BE2C (cell line): ENCODE results near the gene ZAR1L.

Experiments used
- DNase-seq: peaks from one replicate; pipeline ENCODE4 v3.0.0-alpha.2; 2020
- H3K27me3 ChIP-seq: fragments of 250-450 bp; sonication (Bioruptor Pico); 2 replicates; pipeline ENCODE4 v1.5.1; 2020; ENCODE audit warnings: mild to moderate bottlenecking
- H3K36me3 ChIP-seq: fragments of 250-450 bp; sonication (Bioruptor Pico); 2 replicates; pipeline ENCODE4 v1.5.1; 2020; ENCODE audit warnings: mild to moderate bottlenecking
- H3K4me1 ChIP-seq: fragments of 250-450 bp; sonication (Bioruptor Pico); 2 replicates; pipeline ENCODE4 v1.5.1; 2020
- H3K4me3 ChIP-seq: 2 replicates; pipeline ENCODE4 v1.5.1; 2011; ENCODE audit warnings: low read depth, low read length
- H3K9me3 ChIP-seq: fragments of 250-450 bp; sonication (Bioruptor Pico); 2 replicates; pipeline ENCODE4 v1.5.1; 2020
- TF ChIP-seq, protein P1 (sequence below): IDR thresholded peaks from 2 replicates; pipeline ENCODE4 v1.5.1; 2012; ENCODE audit warnings: mild to moderate bottlenecking, low read depth, low read length

ZAR1L gene

DNA sequence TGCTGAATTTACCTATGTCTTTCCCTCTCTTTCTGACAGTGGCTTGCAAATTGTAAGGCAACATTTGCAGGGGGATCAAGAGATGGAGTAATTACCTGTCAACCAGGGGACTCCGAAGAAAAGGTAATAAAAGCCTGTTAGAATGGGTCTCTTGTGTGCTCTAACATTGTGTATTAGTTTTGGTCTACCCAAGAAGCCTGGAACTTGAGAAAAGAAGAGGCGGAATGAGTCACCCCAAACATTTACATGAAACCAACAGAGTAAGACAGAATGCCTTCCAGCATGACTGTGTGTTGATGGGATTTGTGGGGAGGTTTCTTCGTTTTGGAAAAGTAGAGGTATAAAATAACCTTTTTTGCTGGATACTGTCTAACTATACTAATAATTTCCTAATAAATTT, 36.7 kb downstream of the ZAR1L start:
- no peaks in the 10 kb centered on the region for H3K27me3 ChIP-seq
- no peaks in the 10 kb centered on the region for H3K4me1 ChIP-seq
- H3K4me3 ChIP-seq = no peak overlapping the region
- no peaks in the 10 kb centered on the region for H3K9me3 ChIP-seq
- peaks cover 12% of the 10 kb centered on the region; the same call in 1 of the 2 replicates for H3K36me3 ChIP-seq
- no peak for DNase-seq
- TF ChIP-seq, protein P1, sequence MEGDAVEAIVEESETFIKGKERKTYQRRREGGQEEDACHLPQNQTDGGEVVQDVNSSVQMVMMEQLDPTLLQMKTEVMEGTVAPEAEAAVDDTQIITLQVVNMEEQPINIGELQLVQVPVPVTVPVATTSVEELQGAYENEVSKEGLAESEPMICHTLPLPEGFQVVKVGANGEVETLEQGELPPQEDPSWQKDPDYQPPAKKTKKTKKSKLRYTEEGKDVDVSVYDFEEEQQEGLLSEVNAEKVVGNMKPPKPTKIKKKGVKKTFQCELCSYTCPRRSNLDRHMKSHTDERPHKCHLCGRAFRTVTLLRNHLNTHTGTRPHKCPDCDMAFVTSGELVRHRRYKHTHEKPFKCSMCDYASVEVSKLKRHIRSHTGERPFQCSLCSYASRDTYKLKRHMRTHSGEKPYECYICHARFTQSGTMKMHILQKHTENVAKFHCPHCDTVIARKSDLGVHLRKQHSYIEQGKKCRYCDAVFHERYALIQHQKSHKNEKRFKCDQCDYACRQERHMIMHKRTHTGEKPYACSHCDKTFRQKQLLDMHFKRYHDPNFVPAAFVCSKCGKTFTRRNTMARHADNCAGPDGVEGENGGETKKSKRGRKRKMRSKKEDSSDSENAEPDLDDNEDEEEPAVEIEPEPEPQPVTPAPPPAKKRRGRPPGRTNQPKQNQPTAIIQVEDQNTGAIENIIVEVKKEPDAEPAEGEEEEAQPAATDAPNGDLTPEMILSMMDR = no peak

DNA sequence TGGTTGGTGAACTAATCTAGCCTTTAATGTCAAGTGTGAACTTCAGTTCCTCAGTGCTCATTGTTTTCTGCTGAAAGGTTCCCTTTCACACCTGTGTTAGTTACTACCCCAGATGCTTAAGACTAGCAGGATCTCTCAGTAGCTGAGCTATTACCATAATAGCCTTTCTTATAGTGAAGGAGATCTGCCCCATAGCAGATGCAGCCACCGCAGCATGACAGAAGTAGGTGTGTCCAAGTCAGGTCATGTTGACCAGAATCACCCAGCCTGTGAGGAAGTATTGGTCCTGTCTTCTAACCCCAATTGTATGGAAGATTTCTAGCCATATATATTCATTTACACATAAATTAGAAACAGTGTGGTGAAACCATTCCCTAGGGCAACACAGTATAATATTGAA, 37.3 kb downstream of the ZAR1L start:
- no peak for DNase-seq
- Histone ChIP-seq H3K4me1 (no peaks in the 10 kb centered on the region), H3K9me3 (no peaks in the 10 kb centered on the region), H3K36me3 (peaks cover 12% of the 10 kb centered on the region; the same call in 1 of the 2 replicates), H3K4me3 (no peak overlapping the region), H3K27me3 (no peaks in the 10 kb centered on the region)
- TF ChIP-seq, protein P1 = no peak

DNA sequence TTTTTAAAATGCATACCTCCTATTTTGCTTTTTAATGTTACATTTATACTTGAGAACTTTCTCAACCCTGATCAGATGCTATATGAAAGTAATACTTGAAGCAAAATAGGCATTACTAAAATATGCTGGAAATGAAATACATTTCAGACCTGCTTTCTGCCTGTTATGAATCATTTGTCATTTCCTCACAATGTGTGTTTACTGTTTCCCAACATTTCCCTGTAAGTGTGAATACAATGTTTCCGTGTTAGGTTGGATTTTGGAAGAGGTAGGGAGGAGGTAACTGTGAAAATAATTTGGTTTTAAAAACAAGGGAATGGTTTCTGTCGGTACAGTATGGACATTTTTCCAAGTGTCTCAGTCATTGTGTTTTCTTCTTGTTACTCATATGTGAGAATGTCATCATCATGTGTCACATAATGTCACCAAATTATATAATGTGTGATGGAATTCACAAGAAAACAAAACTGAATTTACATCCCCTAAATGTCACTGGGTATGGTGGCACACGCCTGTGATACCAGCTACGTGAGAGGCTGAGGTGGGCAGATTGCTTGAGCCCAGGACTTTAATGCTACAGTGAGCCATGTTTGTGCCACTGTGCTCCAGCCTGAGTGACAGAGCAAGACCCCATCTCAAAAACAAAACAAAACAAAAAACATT, 43.0 kb downstream of the ZAR1L start:
- H3K36me3 ChIP-seq = peaks cover 19% of the 10 kb centered on the region
- no peaks in the 10 kb centered on the region for H3K27me3 ChIP-seq
- TF ChIP-seq, protein P1 = no peak
- DNase-seq = no peak
- no peak overlapping the region for H3K4me3 ChIP-seq
- H3K4me1 ChIP-seq = no peaks in the 10 kb centered on the region
- no peaks in the 10 kb centered on the region for H3K9me3 ChIP-seq

DNA sequence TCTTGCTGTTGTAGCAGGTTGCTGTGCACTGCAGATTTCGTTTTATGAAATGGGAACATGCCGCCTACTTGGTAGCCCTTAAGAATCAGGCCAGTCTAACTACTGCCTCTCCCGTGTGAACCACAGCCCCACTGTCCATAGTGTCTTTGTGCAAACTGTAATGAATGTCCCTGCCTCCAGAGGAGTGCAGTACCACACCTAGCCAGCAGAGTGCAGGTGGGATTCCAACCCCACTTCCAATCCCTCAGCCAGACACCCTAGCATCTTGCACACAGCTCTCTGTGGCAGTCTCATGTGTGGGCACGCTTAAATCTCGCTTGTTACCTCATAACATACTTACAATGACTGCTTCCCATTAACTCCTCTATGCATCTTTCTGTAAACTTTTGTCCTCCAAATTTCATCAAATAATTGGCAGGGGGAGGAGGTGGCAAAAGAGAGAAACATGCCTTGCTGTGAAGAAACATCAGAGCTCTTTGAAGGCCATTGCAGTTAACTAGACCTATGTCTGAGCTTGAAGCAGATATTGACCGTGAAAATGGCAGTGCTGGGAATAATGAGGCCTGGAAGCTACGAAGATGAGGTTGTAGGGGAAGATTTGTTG, 47.2 kb downstream of the ZAR1L start:
- H3K4me1 ChIP-seq = no peaks in the 10 kb centered on the region
- peaks cover 32% of the 10 kb centered on the region for H3K36me3 ChIP-seq
- DNase-seq = no peak
- H3K9me3 ChIP-seq = no peaks in the 10 kb centered on the region
- no peaks in the 10 kb centered on the region for H3K27me3 ChIP-seq
- TF ChIP-seq, protein P1 = peak; percentile 48
- H3K4me3 ChIP-seq = no peak overlapping the region

DNA sequence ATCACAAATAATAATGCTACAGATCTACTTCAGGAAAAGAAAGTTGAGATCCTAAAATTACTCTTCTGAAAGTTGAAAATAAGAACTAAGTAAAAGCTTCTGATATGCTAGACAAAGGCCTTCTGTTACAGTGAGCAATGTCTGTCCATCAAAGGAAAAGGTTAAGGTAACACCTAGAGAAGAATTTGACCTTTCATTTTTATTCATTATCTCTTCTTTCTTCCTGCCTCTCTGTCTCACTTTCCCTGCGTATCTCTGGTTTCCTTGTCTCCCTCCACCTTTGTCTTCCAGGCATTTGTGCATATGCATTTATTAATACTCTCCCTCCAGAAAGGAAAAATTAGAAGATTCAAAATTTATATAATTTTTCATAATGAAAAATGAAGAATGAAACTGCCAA, 49.0 kb downstream of the ZAR1L start:
- TF ChIP-seq, protein P1 = no peak
- peaks cover 24% of the 10 kb centered on the region for H3K36me3 ChIP-seq
- H3K4me1 ChIP-seq = no peaks in the 10 kb centered on the region; the same call in 1 of the 2 replicates
- no peaks in the 10 kb centered on the region for H3K27me3 ChIP-seq
- DNase-seq = no peak
- no peak overlapping the region for H3K4me3 ChIP-seq
- no peaks in the 10 kb centered on the region for H3K9me3 ChIP-seq

DNA sequence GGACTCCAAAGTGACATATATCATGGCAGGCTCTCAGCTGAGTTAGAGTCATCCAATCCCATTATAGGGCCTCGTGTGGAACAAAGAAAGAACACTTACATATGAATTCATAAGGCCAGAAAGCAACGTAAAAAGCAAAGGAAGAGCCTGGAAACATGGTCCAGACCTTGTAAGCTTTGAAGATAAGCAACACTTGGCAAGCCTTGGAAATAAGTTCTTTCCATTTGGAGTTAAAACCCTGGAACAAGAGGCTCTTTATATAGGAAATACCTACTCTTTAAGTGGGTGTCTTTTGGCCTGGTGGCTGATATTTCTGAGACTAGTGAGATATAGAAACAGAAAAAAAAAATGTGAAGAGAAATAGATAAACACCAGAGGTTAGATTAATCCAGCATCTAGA, 49.4 kb downstream of the ZAR1L start:
- H3K36me3 ChIP-seq = peaks cover 21% of the 10 kb centered on the region
- TF ChIP-seq, protein P1 = no peak
- H3K27me3 ChIP-seq = no peaks in the 10 kb centered on the region
- no peak overlapping the region for H3K4me3 ChIP-seq
- H3K4me1 ChIP-seq = no peaks in the 10 kb centered on the region; the same call in 1 of the 2 replicates
- DNase-seq = no peak
- H3K9me3 ChIP-seq = no peaks in the 10 kb centered on the region
